Mucosa of gallbladder (tissue), 1 donor: ENCODE data around the gene C2orf74. TPM values are rescaled to one million over a fixed set of nuclear protein-coding genes. Genes with fewer than 3 reads are reported as not detected.
A peak's percentile ranks its signal among the peaks of the same experiment; 100 is the strongest.
"Not testable (repeated sequence)": the region's sequence is repeated elsewhere in the genome, so short reads cannot be mapped to it uniquely, and the experiment has no call there.

Experiments
- DNase-seq: peaks from one replicate; pipeline ENCODE4 v3.0.0-alpha.2; 2020; ENCODE audit warnings: low spot score
- total RNA-seq: library from RNA; stranded (reverse); gene quantifications from one replicate; pipeline ENCODE4 v1.2.1, GENCODE V29; 2021
- donor health status: DM: no; HTN: no; CAD: no.

The C2orf74 gene
- total RNA-seq, 1 donor from 2014 or later, result 17.2 TPM

GRCh38 chr2:61173116-61173515 is 11.1 kb downstream of the C2orf74 start:
- no peak for DNase-seq

GRCh38 chr2:61175036-61175435 is 13.0 kb downstream of the C2orf74 start:
- no peak for DNase-seq

- DNase-seq, result peak; percentile 95
Measured at GRCh38 chr2:61176755-61177726, 15.1 kb downstream of the C2orf74 start.

- DNase-seq, result no peak
Measured at GRCh38 chr2:61177727-61178549, 15.9 kb downstream of the C2orf74 start.

GRCh38 chr2:61178603-61179545 is 16.9 kb downstream of the C2orf74 start:
- no peak for DNase-seq

GRCh38 chr2:61179701-61180639 is 18.0 kb downstream of the C2orf74 start:
- DNase-seq, result peak; percentile 54

GRCh38 chr2:61180686-61181085 is 18.7 kb downstream of the C2orf74 start:
- DNase-seq, result no peak

- no peak for DNase-seq
Measured at GRCh38 chr2:61181382-61182058, 19.5 kb downstream of the C2orf74 start.

- no peak for DNase-seq
Measured at GRCh38 chr2:61182059-61182383, 20.0 kb downstream of the C2orf74 start.

GRCh38 chr2:61183795-61184194 is 21.8 kb downstream of the C2orf74 start:
- no peak for DNase-seq

GRCh38 chr2:61184263-61184662 is 22.3 kb downstream of the C2orf74 start:
- DNase-seq, result no peak

- no peak for DNase-seq
Measured at GRCh38 chr2:61185231-61185728, 23.3 kb downstream of the C2orf74 start.

GRCh38 chr2:61187085-61187484 is 25.1 kb downstream of the C2orf74 start:
- DNase-seq, result no peak

GRCh38 chr2:61193670-61194561 is 31.9 kb downstream of the C2orf74 start:
- DNase-seq, result no peak

- DNase-seq, result not testable (repeated sequence)
Measured at GRCh38 chr2:61194646-61195045, 32.7 kb downstream of the C2orf74 start.

- DNase-seq, result no peak
Measured at GRCh38 chr2:61196671-61197070, 34.7 kb downstream of the C2orf74 start.

GRCh38 chr2:61205132-61205531 is 43.1 kb downstream of the C2orf74 start:
- DNase-seq, result no peak

GRCh38 chr2:61210332-61210981 is 48.5 kb downstream of the C2orf74 start:
- DNase-seq, result no peak
